Activated CD8-positive, alpha-beta memory T cell treated with anti-CD3 and anti-CD28 coated beads, Interleukin-2, amount 10 ng/mL, durations not matched to agents 7 days and 5 days (primary cell): ENCODE results near the gene SP1. TPM values are rescaled to one million over a fixed set of nuclear protein-coding genes. Genes with fewer than 3 reads are reported as not detected.
"Not testable (repeated sequence)": the region's sequence is repeated elsewhere in the genome, so short reads cannot be mapped to it uniquely, and the experiment has no call there.

Experiments
- ATAC-seq: fragments of 150-1000 bp; cut with Tn5 transposase; one replicate; pipeline ENCODE4 v1.10.0; 2021; ENCODE audit warnings: moderate library complexity
- CTCF ChIA-PET: fragments of 350-600 bp; sonication (Branson Sonifier 250); formaldehyde crosslinking; loops from one replicate; lab custom pipeline; 2021; ENCODE audit warnings: antibody characterized with exemption; lab: Charles Lee
- DNase-seq: peaks from one replicate; pipeline ENCODE4 v3.0.0-alpha.2; 2020
- H3K27ac Mint-ChIP-seq: one replicate; pipeline ENCODE4 v1.8.0; 2021; ENCODE audit warnings: mild to moderate bottlenecking, mixed read lengths
- H3K27me3 Mint-ChIP-seq: one replicate; pipeline ENCODE4 v1.8.0; 2021; ENCODE audit warnings: mixed read lengths
- H3K36me3 Mint-ChIP-seq: one replicate; pipeline ENCODE4 v1.8.0; 2021; ENCODE audit warnings: mild to moderate bottlenecking, mixed read lengths
- H3K4me1 Mint-ChIP-seq: one replicate; pipeline ENCODE4 v1.8.0; 2021; ENCODE audit warnings: mixed read lengths
- H3K4me3 Mint-ChIP-seq: one replicate; pipeline ENCODE4 v1.8.0; 2021; ENCODE audit warnings: mild to moderate bottlenecking, moderate library complexity, mixed read lengths
- H3K9me3 Mint-ChIP-seq: one replicate; pipeline ENCODE4 v1.8.0; 2022; ENCODE audit warnings: low read depth, mixed read lengths
- total RNA-seq, 2 experiments: library from RNA; stranded (reverse); gene quantifications; one replicate each; pipeline ENCODE4 v1.2.3, GENCODE V29; 2021

Gene SP1
- total RNA-seq, 2 experiments from 2014 or later = 68.7 to 71.8 TPM

DNA sequence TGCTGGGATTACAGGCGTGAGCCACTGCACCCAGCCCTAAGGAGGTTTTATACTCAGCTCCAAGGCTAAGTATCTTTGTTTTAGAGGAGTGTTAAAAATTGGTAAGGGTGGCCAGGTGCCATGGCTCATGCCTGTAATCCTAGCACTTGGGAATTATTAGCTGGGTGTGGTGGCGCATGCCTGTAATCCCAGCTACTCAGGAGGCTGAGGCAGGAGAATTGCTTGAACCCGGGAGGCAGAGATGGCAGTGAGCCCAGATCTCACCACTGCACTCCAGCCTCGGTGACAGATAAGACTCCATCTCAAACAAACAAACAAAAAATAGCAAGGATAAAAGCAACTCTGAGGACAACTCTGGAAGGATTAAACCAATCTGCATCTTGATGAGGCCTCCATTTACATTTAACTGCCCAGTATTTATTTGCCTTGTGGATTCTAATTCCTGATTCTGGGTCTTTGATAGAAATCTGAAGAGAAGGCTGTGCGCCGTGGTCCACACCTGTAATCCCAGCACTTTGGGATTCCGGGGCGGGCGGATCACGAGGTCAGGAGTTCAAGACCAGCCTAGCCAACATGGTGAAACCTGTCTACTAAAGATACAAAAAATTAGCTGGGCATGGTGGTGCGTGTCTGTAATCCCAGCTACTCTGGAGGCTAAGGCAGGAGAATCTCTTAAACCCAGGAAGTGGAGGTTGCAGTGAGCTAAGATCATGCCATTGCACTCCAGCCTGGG, 64.8 kb downstream of the SP1 start:
- Mint-ChIP-seq H3K27ac (peak overlapping the region; percentile 11), H3K4me3 (peak overlapping the region; percentile 11), H3K4me1 (peaks cover 39% of the 10 kb centered on the region), H3K36me3 (peaks cover 46% of the 10 kb centered on the region)
- not testable (repeated sequence) for DNase-seq, ATAC-seq, H3K9me3 Mint-ChIP-seq, H3K27me3 Mint-ChIP-seq
- CTCF ChIA-PET = interaction anchor here (1.3 kb wide), 1 partner anchor 92 kb away, joined by 4 read pairs; no protein-coding TSS in a partner anchor

DNA sequence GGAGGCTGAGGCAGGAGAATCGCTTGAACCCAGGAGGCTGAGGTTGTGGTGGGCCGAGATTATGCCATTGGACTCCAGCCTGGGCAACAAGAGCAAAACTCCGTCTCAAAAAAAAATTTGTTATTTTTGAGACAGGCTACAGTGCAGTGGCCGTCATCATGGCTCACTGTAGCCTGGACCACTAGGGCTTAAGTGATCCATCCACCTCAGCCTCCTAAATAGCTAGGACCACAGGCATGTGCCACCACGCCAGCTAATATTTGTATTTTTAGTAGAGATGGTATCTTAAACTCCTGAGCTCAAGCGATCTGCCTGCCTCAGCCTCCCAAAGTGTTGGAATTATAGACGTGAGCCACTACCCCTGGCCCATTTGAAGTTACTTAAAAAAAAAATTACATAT, 71.0 kb downstream of the SP1 start:
- peaks cover 45% of the 10 kb centered on the region for H3K4me1 Mint-ChIP-seq
- DNase-seq = no peak
- no peaks in the 10 kb centered on the region for H3K27me3 Mint-ChIP-seq
- CTCF ChIA-PET = interaction anchor here (0.5 to 2.3 kb wide), 10 partner anchors 9 to 183 kb away, joined by 3 to 6 read pairs (median 3); partner anchors contain the start of genes AAAS, ESPL1 and PRR13
- peaks cover 52% of the 10 kb centered on the region for H3K36me3 Mint-ChIP-seq
- no peak overlapping the region for H3K4me3 Mint-ChIP-seq
- no peak for ATAC-seq
- no peak overlapping the region for H3K27ac Mint-ChIP-seq
- H3K9me3 Mint-ChIP-seq = no peaks in the 10 kb centered on the region

- ATAC-seq (peak; percentile 98), DNase-seq (peak; percentile 99)
- peaks cover 42% of the 10 kb centered on the region for H3K4me1 Mint-ChIP-seq
- H3K27ac Mint-ChIP-seq = peak within 1 kb of the TSS; percentile 97
- no peaks in the 10 kb centered on the region for H3K9me3 Mint-ChIP-seq
- CTCF ChIA-PET = interaction anchor here (0.9 to 2.3 kb wide), 6 partner anchors 10 to 184 kb away, joined by 3 to 6 read pairs (median 3); partner anchors contain the start of genes AAAS, ESPL1 and PRR13
- no peaks in the 10 kb centered on the region for H3K27me3 Mint-ChIP-seq
- peak within 1 kb of the TSS; percentile 95 for H3K4me3 Mint-ChIP-seq
- peaks cover 51% of the 10 kb centered on the region for H3K36me3 Mint-ChIP-seq
Measured at GRCh38 chr12:53451661-53452158, 71.7 kb downstream of the SP1 start, which contains the start of gene PCBP2. TSS of gene PCBP2 (plus strand) at chr12:53452102. CDS start at chr12:53454801, 2,699 bp downstream.

- Mint-ChIP-seq H3K4me1 (peaks cover 42% of the 10 kb centered on the region), H3K27ac (peak overlapping the region; percentile 97), H3K27me3 (no peaks in the 10 kb centered on the region), H3K36me3 (peaks cover 53% of the 10 kb centered on the region), H3K9me3 (no peaks in the 10 kb centered on the region), H3K4me3 (peak overlapping the region; percentile 95)
- CTCF ChIA-PET = interaction anchor here (0.6 to 1.0 kb wide), 7 partner anchors 10 to 446 kb away, joined by 3 to 5 read pairs (median 3); partner anchors contain the start of gene EIF4B
- ATAC-seq = peak; percentile 35
- peak; percentile 82 for DNase-seq
Measured at GRCh38 chr12:53452159-53453077, 72.4 kb downstream of the SP1 start.

- Mint-ChIP-seq H3K27me3 (no peaks in the 10 kb centered on the region), H3K36me3 (peaks cover 52% of the 10 kb centered on the region), H3K4me1 (peaks cover 43% of the 10 kb centered on the region), H3K4me3 (peak overlapping the region; percentile 95), H3K9me3 (no peaks in the 10 kb centered on the region), H3K27ac (peak overlapping the region; percentile 61)
- ATAC-seq (no peak), DNase-seq (no peak)
- CTCF ChIA-PET = interaction anchor here (1.0 to 1.4 kb wide), 3 partner anchors 23 to 133 kb away, joined by 3 to 5 read pairs (median 5); partner anchors contain the start of gene AAAS
Measured at GRCh38 chr12:53453953-53454640, 74.1 kb downstream of the SP1 start.

DNA sequence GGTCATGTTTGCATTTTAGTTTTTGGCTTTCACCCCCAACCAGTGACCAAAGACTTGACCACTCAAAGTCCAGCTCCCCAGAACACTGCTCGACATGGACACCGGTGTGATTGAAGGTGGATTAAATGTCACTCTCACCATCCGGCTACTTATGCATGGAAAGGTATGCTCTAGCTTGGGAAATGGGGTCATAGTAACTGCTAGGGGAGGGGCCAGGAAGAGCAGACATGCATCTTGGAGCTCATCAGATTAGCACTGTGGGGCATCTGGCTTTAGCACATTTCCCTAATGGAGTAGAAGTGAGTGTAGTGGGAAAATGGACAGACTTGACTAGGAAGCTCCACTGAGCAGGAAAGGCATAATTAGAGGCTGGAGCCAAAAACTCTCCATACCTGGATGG, 74.7 kb downstream of the SP1 start:
- no peaks in the 10 kb centered on the region for H3K27me3 Mint-ChIP-seq
- CTCF ChIA-PET = interaction anchor here (0.8 to 1.4 kb wide), 5 partner anchors 21 to 134 kb away, joined by 3 to 5 read pairs (median 4); partner anchors contain the start of gene AAAS
- ATAC-seq (no peak), DNase-seq (no peak)
- H3K4me3 Mint-ChIP-seq = peak overlapping the region; percentile 95
- peak overlapping the region; percentile 44 for H3K27ac Mint-ChIP-seq
- peaks cover 45% of the 10 kb centered on the region for H3K4me1 Mint-ChIP-seq
- H3K36me3 Mint-ChIP-seq = peaks cover 55% of the 10 kb centered on the region
- H3K9me3 Mint-ChIP-seq = no peaks in the 10 kb centered on the region

DNA sequence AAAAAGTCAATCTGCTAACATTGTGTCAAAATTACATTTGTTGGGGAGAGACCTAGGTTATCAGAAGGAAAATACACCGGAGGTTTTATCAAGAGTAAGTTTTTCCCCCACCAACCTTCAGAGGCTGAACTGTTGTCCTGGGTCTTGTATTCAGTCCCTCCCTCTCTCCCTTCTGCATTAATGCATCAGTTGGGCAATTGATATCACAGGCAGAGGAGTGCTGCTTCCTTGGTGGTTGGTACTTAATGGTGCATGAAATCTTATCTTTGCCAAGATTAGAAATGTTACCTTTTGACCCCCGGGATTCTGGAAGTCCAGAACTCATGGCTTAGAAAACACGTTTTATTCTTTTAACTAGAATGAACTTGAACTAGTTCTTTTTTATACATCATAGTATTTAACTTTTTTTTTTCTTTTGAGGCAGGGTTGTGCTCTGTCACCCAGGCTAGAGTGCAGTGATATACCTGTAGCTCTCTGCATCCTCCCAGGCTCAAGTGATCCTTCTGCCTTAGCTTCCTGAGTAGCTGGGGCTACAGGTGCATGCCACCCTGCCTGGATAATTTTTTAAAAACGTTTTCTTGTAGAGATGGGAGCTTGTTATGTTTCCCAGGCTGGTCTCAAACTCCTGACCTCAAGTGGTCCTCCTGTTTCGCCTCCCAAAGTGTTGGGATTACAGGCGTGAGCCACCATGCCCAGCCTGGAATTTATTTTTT, 76.8 kb downstream of the SP1 start:
- peaks cover 51% of the 10 kb centered on the region for H3K4me1 Mint-ChIP-seq
- H3K9me3 Mint-ChIP-seq = no peaks in the 10 kb centered on the region
- CTCF ChIA-PET = interaction anchor here (0.9 kb wide), 1 partner anchor 136 kb away, joined by 3 read pairs; the partner anchor contains the start of gene AAAS
- no peak for DNase-seq
- H3K27ac Mint-ChIP-seq = no peak overlapping the region
- H3K36me3 Mint-ChIP-seq = peaks cover 72% of the 10 kb centered on the region
- no peak for ATAC-seq
- no peaks in the 10 kb centered on the region for H3K27me3 Mint-ChIP-seq
- H3K4me3 Mint-ChIP-seq = no peak overlapping the region

- H3K27me3 Mint-ChIP-seq = no peaks in the 10 kb centered on the region
- CTCF ChIA-PET = interaction anchor here (0.9 to 1.7 kb wide), 2 partner anchors 17 to 49 kb away, joined by 4 to 8 read pairs; no protein-coding TSS in a partner anchor
- H3K36me3 Mint-ChIP-seq = peaks cover 78% of the 10 kb centered on the region
- DNase-seq = no peak
- no peaks in the 10 kb centered on the region for H3K9me3 Mint-ChIP-seq
- H3K27ac Mint-ChIP-seq = no peak overlapping the region
- H3K4me1 Mint-ChIP-seq = peaks cover 48% of the 10 kb centered on the region
- no peak for ATAC-seq
- no peak overlapping the region for H3K4me3 Mint-ChIP-seq
Measured at GRCh38 chr12:53459097-53459496, 79.1 kb downstream of the SP1 start.

DNA sequence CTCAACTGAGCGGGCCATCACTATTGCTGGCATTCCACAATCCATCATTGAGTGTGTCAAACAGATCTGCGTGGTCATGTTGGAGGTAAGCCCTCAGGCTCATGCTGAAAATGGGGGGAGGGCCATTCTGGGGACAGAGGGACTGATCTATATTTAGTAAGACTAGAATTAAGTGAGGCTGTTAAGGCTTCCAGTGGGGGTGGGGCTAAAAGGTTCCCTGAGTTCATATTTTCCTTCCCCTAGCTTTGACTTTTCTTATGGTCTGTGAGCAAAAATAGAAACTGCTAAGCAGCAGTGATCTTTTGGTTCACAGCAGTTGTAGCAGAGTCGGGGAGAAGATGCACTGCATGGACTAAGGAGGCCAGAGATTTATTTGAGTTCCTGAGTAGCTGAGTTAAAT, 81.1 kb downstream of the SP1 start:
- peaks cover 37% of the 10 kb centered on the region for H3K4me1 Mint-ChIP-seq
- peaks cover 78% of the 10 kb centered on the region for H3K36me3 Mint-ChIP-seq
- DNase-seq = no peak
- ATAC-seq = no peak
- H3K9me3 Mint-ChIP-seq = no peaks in the 10 kb centered on the region
- CTCF ChIA-PET = no interaction called here
- peak overlapping the region; percentile 45 for H3K27ac Mint-ChIP-seq
- no peaks in the 10 kb centered on the region for H3K27me3 Mint-ChIP-seq
- no peak overlapping the region for H3K4me3 Mint-ChIP-seq

- H3K4me3 Mint-ChIP-seq = no peak overlapping the region
- H3K36me3 Mint-ChIP-seq = peaks cover 80% of the 10 kb centered on the region
- peaks cover 37% of the 10 kb centered on the region for H3K4me1 Mint-ChIP-seq
- DNase-seq (no peak), ATAC-seq (no peak)
- no peaks in the 10 kb centered on the region for H3K27me3 Mint-ChIP-seq
- CTCF ChIA-PET = interaction anchor here (0.7 to 1.3 kb wide), 2 partner anchors 9 to 109 kb away, joined by 3 read pairs; no protein-coding TSS in a partner anchor
- no peak overlapping the region for H3K27ac Mint-ChIP-seq
- H3K9me3 Mint-ChIP-seq = no peaks in the 10 kb centered on the region
Measured at GRCh38 chr12:53461591-53461990, 81.6 kb downstream of the SP1 start.

GRCh38 chr12:53462935-53463334, 83.0 kb downstream of the SP1 start:
- no peak overlapping the region for H3K4me3 Mint-ChIP-seq
- H3K36me3 Mint-ChIP-seq = peaks cover 88% of the 10 kb centered on the region
- no peak for DNase-seq
- no peak for ATAC-seq
- CTCF ChIA-PET = interaction anchor here (1.2 to 1.3 kb wide), 2 partner anchors 10 to 111 kb away, joined by 3 read pairs; no protein-coding TSS in a partner anchor
- H3K9me3 Mint-ChIP-seq = no peaks in the 10 kb centered on the region
- H3K4me1 Mint-ChIP-seq = peaks cover 41% of the 10 kb centered on the region
- no peaks in the 10 kb centered on the region for H3K27me3 Mint-ChIP-seq
- H3K27ac Mint-ChIP-seq = no peak overlapping the region
